ENCODE measurements around the gene RNF5.

DNA sequence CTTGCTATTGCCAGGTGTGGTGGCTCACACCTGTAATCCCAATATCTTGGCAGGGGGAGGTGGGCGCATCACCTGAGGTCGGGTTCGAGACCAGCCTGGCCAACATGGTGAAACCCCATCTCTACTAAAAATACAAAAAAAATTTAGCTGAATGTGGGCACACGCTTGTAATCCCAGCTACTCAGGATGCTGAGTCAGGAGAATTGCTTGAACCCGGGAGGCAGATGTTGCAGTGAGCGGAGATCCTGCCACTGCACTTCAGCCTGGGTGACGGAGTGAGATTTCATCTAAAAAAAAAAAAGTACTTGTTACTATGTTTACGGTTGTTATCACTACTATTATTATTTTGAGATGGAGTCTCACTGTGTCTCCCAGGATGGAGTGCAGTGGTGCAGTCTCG lies 21.3 kb upstream of the RNF5 start:
- no peak for TF ChIP-seq SUZ12 (IDR thresholded peaks at IDR 0.05; ENCODE audit: extremely low read depth, insufficient read depth, insufficient read length)
- TF ChIP-seq ZNF274 (IDR thresholded peaks at IDR 0.05; ENCODE audit: low read depth, low read length): no peak
- no peak for TF ChIP-seq YY1 (IDR thresholded peaks at IDR 0.05; ENCODE audit: insufficient read depth, insufficient read length)

All from NT2/D1 (cell line).